Liver (tissue), 3 donors: ENCODE data around the gene USP40.

Experiments used
- ATF3 ChIP-seq: IDR thresholded peaks from 2 replicates; pipeline ENCODE4 v1.6.1; 2016; ENCODE audit warnings: antibody characterized with exemption
- CTCF ChIP-seq: fragments of 150-350 bp; IDR thresholded peaks from 2 replicates; pipeline ENCODE4 v1.5.1; 2017; ENCODE audit warnings: improper control_type of control experiment, low read depth, low read length; ENCODE audit not compliant: missing input control
- EGR1 ChIP-seq, 2 donors: IDR thresholded peaks; 2 replicates each; pipeline ENCODE4 v1.6.1; 2016 to 2018; ENCODE audit warnings: antibody characterized with exemption in 2 of 2, low read depth in 2 of 2
- FOXA1 ChIP-seq: IDR thresholded peaks from 2 replicates; pipeline ENCODE4 v1.6.1; 2016; ENCODE audit warnings: antibody characterized with exemption
- GABPA ChIP-seq, 2 donors: IDR thresholded peaks in 1 of 2; conservative IDR thresholded peaks in 1 of 2; 2 replicates each; pipeline ENCODE4 v1.6.1; 2016; ENCODE audit warnings: antibody characterized with exemption in 2 of 2, mild to moderate bottlenecking in 1 of 2, moderate library complexity in 1 of 2
- MAX ChIP-seq: IDR thresholded peaks from 2 replicates; pipeline ENCODE4 v1.6.1; 2016; ENCODE audit warnings: antibody characterized with exemption
- RAD21 ChIP-seq, 2 donors: IDR thresholded peaks; 2 replicates each; pipeline ENCODE4 v1.6.1; 2016; ENCODE audit warnings: antibody characterized with exemption in 2 of 2, mild to moderate bottlenecking in 2 of 2
- REST ChIP-seq: IDR thresholded peaks from 2 replicates; pipeline ENCODE4 v1.6.1; 2016; ENCODE audit warnings: antibody characterized with exemption, mild to moderate bottlenecking
- SP1 ChIP-seq: IDR thresholded peaks from 2 replicates; pipeline ENCODE4 v1.6.1; 2018; ENCODE audit warnings: antibody characterized with exemption, mild to moderate bottlenecking
- TAF1 ChIP-seq: conservative IDR thresholded peaks from 2 replicates; pipeline ENCODE4 v1.6.1; 2016; ENCODE audit warnings: antibody characterized with exemption, mild to moderate bottlenecking
- YY1 ChIP-seq: IDR thresholded peaks from 2 replicates; pipeline ENCODE4 v1.6.1; 2016; ENCODE audit warnings: antibody characterized with exemption, mild to moderate bottlenecking
- ZBTB33 ChIP-seq: IDR thresholded peaks from 2 replicates; pipeline ENCODE4 v1.6.1; 2016; ENCODE audit warnings: antibody characterized with exemption
- donor health status: healthy.
- donor health status: healthy.

GRCh38 chr2:233486357-233486756 lies 80.2 kb downstream of the USP40 start:
- TF ChIP-seq CTCF (no peak), YY1 (no peak), MAX (no peak), ZBTB33 (no peak), SP1 (no peak), TAF1 (no peak), REST (no peak), EGR1 (IDR thresholded peaks at IDR 0.05; ENCODE audit: low read depth in 2 of 2) (no peak), FOXA1 (no peak), GABPA (IDR thresholded peaks at IDR 0.05 in 1 of 2, conservative IDR thresholded peaks at IDR 0.05 in 1 of 2) (no peak), RAD21 (IDR thresholded peaks at IDR 0.05) (no peak), ATF3 (no peak)
